Stimulated activated CD8-positive, alpha-beta memory T cell treated with anti-CD3 and anti-CD28 coated beads, Interleukin-12 subunit alpha, Interleukin-12 subunit beta, amount 100 ng/mL, for 24 hours (primary cell): ENCODE data around the gene FSTL4.
"Not testable (repeated sequence)": the region's sequence is repeated elsewhere in the genome, so short reads cannot be mapped to it uniquely, and the experiment has no call there.

Experiments used
- DNase-seq: peaks from one replicate; pipeline ENCODE4 v3.0.0-alpha.2; 2020; ENCODE audit errors: extremely low read depth

Gene FSTL4

DNA sequence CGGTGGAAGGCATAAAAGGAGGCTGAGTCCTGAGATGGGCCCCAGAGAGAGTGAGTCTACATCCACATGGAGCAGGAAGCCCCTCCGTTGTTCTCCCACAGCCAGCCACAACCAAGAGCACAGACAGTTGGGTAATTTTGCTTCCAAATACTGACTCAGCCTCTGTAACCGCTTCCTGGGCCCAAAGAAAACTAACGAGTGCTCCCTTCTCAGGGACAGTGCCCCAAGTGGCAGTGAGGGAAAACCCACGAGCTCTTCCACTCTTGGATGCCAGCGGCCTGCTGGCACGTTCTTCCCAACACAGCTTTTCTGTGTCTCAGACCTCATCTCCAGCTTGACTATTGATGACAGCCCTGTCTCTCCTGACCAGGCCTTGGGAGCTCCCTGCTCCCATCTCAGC lies 207.6 kb downstream of the FSTL4 start:
- DNase-seq, result no peak

DNA sequence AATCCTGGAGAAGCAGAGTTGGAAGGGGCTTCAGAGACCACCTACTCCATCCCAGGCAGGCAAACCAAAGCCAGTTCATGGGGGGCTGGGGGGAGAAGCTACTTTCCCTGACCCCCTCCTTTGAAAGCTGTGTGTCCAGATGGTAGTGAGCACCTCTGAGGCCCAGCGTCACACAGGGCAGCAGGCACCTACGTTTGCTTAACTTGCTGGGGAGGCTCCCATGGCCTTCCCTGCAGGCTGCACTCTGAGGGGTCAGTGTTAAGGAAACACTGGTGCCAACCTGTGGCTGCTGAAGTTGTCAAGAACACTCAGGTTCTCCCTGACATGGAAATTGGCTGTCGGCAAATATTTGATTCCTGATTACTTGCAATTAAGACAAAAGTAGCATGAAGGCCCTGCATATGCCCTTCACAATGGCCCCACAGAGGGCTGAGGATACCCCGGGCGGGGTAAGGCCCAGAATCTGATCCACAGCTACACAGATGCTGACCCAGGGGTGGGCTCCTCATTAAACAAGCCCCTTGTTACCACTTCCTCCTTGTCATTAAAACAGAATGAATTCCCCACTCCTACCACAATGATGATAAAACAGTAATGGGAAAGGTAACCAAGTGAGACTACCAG lies 208.5 kb downstream of the FSTL4 start:
- no peak for DNase-seq

DNA sequence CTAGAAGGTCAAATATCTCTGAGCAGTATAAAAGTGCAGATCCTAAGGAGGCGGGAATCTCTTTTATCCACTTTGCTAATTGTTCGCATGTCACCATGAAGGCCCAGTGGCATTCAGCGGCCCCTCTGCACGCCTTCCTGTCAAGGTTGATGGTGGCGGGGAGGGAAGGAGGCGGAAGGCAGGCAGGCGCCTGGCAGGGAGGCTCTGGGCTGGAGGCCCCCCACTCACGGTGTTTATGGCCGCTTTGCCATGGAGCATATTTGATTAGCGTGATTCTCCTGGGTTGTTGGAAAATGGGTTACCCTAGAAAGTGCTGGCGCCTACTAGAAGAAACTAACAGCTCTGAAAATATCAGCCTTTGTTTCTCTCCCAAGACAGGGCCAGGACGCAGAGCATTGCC lies 209.6 kb downstream of the FSTL4 start:
- no peak for DNase-seq

DNA sequence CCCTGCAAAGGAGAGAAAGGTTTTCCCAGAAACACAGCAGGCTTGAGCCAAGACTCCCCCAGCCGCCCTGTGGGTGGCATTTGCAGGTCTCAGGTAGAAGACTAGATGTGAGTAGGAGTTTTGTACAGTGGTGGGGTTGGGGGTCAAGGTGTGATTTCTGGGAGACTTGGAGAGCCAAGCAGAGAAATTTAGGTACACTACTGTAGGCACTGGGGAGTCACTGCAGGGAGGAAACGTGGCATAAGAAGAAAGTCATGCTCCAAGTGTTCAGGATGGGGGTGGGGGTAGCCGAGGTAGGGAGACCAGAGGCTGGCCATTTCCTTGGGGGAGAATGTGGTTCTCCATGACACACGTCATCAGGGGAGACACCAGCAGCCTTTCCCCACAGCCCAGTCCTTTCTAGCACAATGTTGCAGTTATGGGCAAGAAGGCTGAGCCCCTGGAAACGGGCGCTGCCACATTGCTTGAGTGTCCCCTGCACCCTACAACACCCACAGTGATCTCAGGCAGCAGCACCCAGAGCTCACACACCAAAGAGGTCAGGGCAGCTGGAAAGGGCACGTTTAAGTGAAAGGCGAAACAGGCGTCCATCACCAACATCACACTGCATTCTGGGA lies 210.5 kb downstream of the FSTL4 start:
- DNase-seq, result no peak

DNA sequence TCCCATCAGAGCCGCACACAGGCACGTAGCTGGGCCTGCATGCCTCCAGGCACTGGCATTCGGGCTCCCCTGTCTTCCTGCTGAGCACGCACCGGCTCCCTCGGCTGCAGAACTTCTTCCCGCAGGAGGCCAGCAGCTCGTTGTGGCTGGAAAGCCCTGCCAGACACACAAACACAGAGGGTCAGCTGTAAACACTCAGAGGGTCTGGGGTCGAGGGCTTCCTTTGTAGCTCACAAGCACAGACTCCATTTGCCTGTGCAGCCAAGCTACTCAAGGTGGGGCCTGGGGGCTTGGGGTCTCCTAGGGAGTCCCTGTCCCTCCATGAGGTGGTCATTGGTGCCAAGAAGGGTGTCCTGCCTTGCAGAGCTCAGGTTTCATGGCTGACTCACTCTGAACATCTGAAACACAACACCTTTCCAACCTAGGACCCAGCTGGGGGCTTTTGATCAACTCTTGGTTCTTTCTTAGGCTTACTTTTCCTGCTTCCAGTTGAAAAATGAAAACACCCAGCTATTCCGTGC lies 211.4 kb downstream of the FSTL4 start:
- DNase-seq, result no peak

DNA sequence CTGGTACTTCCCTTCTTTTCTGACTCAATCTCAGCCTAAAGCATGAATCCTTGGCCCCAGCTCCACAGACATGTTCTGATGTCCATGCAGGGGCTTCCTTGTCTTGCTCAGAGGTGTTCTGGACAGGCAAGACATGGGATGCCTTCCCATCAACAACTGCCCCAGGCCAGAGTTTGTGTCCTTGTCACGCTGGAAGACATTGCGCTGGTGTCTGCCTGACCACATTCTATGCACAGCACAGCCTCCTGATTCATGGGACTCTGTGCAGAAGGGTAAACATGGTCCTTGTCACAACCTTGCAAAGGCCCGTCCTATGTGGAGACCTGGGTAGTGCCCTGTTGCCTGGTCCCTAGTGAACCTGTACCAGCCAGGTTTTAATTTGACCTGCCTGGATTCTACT lies 212.2 kb downstream of the FSTL4 start:
- DNase-seq, result no peak

DNA sequence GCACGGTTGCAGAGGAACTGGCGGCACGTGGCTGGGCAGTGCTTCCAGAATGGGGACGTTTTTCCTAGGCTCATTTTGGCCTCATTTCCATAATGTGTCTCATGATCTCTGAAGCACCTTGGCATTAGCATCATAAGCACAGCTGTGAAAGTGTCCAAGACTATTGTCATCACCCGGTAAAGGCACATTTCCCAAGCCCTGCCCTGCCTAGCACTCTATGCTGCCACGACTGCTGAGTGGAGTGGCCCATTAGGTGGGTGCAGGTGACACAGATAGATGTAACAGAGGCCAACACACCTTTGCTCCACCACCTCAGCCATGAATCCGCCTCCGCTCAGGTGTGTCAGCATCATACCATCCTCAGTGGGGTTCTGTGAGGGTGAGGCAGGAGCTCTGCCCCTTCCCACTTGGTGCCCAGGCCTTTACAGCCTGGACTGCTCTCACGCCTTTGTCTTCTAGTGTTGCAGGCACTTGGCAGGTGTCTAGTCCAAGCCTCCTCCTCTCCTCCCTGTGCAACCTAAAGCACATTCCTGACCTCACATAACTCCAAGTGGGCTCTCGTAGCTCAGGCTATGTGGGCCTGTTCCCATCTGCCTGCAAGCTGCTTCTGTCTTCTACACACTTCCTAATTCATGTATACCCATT lies 213.0 kb downstream of the FSTL4 start:
- no peak for DNase-seq

DNA sequence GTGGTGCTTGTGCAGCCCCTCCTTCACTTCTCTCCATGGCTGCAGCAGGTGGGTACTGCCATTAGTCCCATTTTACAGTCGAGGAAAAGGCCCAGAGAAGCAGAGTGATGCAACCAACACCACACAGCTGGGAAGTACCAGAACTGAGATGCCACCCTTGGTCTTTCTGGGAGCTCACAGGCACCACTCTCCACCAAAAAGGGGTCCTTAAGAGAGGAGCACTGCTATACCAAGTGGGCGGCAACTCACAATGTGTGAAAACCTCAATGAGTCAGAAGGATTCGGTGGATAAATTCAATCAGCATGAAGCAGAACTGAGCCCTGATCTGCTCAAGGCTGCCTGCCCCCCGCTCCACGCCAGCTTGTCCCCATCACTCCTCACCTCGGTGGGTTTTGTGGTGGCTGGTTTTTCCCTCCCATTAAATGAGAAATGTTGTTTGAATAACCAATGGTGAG lies 213.7 kb downstream of the FSTL4 start:
- peak; percentile 36 for DNase-seq

DNA sequence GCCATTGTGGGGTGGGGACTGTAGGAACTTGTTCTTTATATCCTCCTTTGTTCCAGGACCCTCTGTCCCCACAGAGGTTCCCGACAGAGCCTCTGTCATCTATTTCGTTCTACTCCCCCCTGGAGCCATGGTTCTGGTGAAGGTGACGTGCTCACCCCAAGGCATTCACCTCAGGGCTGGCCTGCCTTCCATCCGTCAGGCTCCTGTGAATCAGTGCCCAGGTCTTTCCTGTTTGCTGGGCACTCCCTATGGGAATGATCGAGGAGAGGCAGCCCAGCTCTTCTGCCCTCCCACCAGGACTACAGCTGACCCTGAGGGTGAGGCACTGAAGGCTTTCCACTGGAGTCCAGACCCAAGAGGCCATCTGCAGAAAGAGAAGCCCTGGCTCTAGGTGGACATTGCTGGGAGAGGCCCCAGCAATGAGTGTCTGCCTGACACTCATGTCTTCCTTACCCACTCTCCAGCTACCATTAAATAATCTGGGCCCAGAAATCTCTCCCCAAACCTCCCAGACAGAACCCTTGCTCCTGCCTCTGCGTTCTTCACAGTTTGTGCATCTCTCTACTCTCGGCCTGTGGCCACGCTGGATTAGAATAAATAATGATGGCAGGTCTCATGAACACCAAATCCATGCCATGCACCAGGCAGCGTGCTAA lies 214.2 kb downstream of the FSTL4 start:
- DNase-seq, result no peak

DNA sequence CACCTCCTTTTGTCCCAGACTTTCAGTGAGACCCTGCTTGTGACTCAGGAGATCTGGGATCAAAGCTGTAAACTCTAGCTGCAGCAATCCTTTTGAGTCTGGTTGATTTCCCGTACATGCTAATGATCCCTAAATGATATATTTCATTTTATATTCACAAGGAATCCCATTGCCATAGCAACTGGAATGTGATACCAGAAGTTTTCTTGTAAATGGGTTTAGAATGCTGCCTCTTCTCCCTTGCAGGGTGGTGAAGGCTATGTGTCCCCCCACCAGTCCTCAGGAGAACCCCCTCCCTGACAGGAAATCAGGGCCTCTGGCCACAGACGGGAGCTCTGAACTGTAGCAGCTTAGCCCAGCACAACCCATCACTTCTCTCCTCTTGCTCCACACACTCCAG lies 215.0 kb downstream of the FSTL4 start:
- no peak for DNase-seq

DNA sequence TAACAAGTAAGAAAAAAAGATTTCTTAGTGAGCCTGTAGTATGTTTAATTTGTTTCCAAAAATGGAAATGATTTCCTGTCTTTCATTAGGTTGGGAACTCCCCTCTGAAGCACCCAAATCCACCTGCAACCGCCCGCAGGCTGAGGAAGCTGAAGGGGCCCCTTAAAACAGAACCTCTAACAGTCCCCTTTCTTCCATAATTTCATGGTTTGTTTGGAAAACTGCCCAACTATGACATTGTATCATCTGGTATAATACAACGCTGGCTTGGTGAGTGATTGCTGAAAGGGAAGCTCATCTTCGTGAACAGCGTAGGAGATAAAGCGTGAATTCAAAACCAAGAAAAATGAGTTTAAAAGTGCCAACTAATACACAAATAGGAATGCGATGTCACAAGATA lies 215.5 kb downstream of the FSTL4 start:
- no peak for DNase-seq

DNA sequence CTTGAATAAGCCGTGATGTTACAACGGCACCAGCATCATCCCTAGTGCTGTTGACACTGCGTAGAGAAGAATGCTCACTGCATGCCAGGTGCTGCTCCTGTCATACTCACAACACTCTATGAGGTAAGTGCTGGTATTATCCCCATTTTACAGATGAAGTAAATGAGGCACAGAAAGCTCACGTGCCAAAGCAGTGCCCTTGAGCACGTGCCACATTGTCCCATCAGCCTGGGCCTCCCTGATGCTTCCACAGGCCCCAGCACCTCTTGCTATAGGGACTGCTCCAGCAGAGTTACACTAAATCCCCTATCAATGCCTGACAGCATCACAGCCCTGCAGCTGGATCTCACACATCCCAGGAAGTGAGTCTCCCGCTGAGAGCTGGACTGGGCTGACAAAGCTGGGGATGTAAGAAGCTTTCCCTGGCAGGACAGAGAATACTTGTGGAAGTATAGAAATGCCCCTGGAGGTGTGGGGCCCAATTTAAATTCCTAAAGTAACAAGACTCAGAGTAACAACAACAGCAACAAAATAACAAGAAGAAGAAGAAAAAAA lies 216.1 kb downstream of the FSTL4 start:
- no peak for DNase-seq

DNA sequence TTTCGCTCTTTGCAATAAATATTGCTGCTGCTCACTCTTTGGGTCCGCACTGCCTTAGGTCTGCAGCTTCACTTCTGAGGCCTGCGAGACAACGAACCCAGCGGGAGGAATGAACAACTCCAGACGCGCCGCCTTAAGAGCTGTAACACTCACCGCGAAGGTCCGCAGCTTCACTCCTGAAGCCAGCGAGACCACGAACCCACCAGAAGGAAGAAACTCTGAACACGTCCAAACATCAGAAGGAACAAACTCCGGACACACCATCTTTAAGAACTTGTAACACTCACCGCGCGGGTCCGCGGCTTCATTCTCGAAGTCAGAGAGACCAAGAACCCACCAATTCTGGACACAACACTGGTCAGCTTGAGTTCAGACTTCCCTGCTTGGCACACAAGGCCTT lies 217.1 kb downstream of the FSTL4 start:
- not testable (repeated sequence) for DNase-seq

DNA sequence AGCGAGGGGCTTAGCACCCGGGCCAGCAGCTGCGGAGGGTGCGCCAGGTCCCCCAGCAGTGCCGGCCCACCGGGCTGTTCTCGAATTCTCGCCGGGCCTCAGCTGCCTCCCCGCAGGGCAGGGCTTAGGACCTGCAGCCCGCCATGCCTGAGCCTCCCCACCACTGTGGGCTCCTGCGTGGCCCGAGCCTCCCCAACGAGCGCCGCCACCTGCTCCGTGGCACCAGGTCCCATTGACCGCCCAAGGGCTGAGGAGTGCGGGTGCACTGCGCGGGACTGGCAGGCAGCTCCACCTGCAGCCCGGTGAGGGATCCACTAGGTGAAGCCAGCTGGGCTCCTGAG lies 217.9 kb downstream of the FSTL4 start:
- DNase-seq, result not testable (repeated sequence)

DNA sequence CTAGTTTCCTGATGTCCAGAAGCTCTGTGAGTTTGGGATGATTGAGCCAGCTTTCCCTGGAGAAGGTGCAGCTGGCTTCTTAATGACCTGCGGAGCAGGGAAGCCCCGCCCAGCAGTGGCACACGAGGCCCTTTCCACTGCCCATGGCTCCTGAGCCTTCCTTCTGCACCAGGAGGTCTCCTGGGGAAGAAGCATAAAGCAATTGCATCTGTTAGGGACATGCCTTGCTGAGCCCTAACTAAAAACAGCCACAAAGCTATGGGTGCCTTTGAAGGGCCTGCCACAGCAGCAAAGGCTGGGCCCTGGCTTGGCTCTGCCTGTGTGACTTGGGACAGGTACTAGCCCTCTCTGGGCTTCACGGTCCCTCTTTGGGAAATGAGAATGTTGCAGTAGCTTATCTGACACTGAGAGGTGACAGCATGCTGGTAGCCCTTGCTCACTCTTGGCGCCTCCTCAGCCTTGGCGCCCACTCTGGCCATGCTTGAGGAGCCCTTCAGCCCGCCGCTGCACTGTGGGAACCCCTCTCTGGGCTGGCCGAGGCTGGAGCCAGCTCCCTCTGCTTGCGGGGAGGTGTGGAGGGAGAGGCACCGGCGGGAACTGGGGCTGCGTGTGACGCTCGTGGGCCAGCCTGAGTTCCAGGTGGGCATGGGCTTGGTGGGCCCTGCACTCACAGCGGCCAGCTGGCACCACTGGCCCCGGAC lies 218.4 kb downstream of the FSTL4 start:
- DNase-seq, result no peak

DNA sequence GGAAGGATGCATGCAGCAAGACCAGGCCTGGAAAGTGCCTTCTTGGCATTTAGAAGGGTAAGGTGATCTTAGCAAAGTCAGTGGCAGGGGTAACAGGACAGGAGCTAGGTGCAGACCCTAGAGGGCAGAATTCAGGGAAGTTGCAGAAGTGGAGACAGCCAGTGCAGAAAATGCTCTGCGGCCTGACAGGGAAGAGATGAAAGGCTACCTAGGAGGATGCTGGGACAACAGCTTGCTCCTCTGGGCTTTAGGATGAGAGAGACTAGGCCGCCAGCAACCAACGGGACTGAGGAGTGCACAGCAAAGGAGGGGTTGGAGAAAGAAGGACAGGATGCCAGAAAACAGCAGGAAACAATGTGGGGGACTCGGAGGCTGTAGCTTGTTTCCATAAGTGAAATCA lies 219.9 kb downstream of the FSTL4 start:
- no peak for DNase-seq

DNA sequence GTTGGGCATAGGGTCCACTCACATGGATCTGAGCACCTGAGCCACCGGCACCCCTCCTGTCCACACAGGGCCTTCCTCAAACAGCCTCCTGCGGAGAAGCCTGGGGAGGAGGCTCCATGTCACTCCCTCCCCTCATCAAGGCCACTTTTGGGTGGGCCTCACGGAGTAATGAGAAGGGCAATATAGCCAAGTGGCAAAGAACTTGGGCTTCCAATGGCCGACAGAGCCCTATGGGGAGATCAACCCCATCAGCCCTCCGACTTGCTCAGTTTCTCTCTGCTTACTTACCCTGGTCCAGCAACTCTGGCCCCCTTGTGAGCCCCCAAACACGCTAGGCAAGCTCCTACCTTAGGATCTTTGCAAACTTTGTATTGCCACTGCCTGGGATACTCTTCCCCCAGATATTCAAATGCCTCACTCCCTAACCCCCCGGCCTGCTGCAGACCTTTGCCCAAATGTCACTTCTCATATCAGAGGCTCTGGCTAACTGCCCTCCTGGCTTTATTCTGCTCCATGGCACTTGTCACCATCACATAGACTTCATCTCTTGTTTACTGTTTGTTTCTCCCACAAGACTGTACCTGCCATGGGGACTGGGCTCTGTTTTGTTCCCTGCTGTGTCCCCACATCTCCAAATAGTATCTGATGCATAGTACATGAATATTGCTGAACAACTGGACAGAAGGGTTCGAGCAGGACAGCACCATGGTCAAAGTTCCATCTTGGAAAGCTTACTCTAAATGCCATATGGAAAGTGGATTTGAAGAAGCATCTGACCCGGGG lies 220.8 kb downstream of the FSTL4 start:
- no peak for DNase-seq

DNA sequence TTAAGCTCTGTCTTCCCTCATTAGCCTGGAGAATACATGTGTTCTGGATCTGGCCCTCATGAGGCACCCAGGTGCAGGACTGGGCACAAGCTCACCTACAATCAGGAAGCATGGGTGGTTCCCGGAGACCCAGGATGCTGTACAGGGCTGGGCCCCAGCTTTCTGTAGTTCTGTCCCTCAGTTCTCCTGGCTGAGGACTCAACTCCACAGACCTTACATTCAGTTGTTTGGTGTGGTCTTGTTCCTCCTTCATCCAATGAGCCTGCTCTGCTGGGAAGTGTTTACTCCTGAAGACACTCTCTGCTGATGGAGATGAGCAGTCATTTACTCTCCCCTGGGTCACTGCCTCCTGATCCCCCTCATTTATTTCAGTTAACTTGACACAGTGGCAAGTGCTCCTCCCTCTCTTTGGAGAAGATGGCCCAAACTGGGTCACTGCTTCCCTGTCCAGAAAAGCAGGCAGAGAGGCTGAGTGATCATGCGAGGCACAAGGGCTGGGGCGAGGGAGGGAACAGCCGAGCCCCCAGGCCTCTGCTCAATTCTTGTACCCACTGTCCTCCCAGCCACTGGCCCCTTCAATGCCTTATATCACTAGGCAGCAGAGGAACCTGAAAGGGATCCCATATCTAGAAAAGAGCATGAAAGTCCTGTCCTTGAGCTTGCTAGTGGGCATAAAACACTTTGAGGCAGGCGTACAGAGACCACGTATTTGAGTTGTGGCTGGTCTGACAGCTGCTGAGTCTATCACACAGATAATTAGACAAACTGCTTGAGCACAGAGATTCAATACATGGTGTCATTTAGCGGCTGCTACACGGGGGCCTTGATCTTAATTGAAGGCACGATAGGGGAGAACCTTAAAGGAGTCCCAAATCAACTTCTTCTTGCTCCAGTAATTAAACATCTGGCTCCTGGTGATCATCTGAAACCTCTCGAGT lies 221.7 kb downstream of the FSTL4 start:
- no peak for DNase-seq

DNA sequence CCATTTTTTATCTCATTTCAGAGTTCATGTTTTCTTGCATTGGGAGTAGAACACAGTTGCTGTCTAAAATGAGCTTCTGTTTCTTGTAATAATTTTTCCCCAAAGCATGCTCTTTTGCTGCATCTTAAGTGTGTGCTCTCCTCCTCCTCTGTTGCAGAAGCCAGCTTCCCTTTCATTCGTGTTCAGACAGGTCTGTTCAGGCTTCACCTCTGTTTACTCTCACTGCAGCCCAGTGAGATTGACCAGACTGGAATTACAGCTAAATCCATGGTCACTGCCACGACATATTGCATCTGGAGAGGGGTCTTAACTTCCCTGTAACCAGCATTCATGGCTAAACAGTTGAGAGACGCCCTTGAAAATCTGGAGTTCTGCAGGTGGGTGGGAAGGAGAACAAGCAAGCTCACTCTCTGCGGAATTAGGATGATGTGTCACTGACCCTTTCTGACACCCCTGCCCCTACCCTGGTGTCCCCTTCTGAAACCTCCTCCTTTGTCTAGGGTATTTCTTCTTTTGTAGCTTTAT lies 223.2 kb downstream of the FSTL4 start:
- no peak for DNase-seq

DNA sequence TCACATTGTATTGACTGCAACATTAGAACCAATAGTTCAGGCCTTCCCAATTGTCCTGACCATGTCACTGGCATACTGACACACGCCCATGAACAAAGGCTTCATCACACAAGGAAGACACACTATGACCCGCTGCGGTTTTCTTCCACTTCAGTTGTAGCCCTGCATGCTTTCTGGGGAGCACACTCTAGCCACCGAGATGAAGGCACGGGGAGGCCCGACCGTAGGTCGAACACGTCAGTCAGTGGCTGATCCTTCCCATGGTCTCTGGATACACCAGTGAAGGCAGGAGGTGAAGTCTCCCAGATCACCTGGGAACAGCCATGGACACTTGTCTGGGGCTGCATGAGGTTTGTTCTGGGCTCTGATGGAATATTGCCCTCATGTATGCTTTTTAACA lies 224.7 kb downstream of the FSTL4 start:
- no peak for DNase-seq
